ENCODE results near the gene U2AF1. TPM values are rescaled to one million over a fixed set of nuclear protein-coding genes. Genes with fewer than 3 reads are reported as not detected.
"Not testable (repeated sequence)": the region's sequence is repeated elsewhere in the genome, so short reads cannot be mapped to it uniquely, and the experiment has no call there.

U2AF1 gene
- total and polyA plus RNA-seq, 2 of the 8 experiments (the other 6 are each of a cell fraction or from before 2014, with no cell fraction given) = 60.0 to 74.6 TPM

DNA sequence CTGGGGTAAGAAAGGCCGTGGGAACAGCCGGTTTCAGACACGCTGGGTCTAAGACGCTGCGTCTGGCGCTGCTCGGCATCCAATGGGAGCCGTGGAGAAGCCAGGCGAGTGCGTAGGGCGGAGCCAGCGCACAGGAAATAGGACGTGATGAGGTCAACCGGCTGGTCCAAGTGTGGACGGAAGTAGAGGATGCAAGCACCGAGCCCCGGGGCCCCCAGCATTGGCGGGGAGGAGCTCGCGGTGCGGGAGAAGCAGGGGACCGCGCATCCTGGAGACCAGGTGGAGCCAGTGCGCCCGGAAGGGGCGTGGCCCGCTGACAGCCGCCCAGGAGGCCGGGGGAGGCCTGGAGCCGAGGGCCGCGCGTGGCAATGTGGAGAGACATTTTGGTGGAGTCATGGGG is 46.2 kb upstream of the U2AF1 start:
- H3K9me3 ChIP-seq (ENCODE audit: insufficient read depth in 2 of 2, low read depth in 1 of 2, low read length in 1 of 2); H3K4me2 ChIP-seq (ENCODE audit: insufficient read depth in 1 of 2, low read depth in 2 of 2, low read length in 2 of 2); H3K4ac ChIP-seq (replicated peaks; ENCODE audit: insufficient read length, low read depth, low read length); FAIRE-seq; H2AFZ ChIP-seq (ENCODE audit: low read length); DNase-seq (ENCODE audit: low read depth in 1 of 2, low spot score in 2 of 2); H2BK5ac ChIP-seq (ENCODE audit: low read depth, low read length); H3K56ac ChIP-seq (replicated peaks; ENCODE audit: insufficient read length, low read depth, low read length); H3K23ac ChIP-seq (ENCODE audit: insufficient read length); CTCF ChIA-PET (ENCODE audit: partially characterized antibody); H3K4me1 ChIP-seq (replicated peaks in 1 of 4; ENCODE audit: control insufficient read depth in 3 of 4, insufficient read depth in 4 of 4, low read length in 3 of 4); H2BK20ac ChIP-seq (ENCODE audit: low read length); H2AK5ac ChIP-seq (ENCODE audit: low read depth, low read length); H3K4me3 ChIP-seq (ENCODE audit: extremely low read depth in 1 of 4, insufficient read depth in 2 of 4, low read depth in 3 of 4, low read length in 4 of 4); H3K14ac ChIP-seq (ENCODE audit: insufficient read length); H4K91ac ChIP-seq (replicated peaks; ENCODE audit: insufficient read length, low read length); H2BK12ac ChIP-seq (ENCODE audit: low read depth, low read length); H4K8ac ChIP-seq (ENCODE audit: extremely low read depth, insufficient read depth, low read length); H3K9ac ChIP-seq (replicated peaks in 1 of 4; ENCODE audit: extremely low read depth in 1 of 4, low read depth in 3 of 4, low read length in 3 of 4); H3K27me3 ChIP-seq (replicated peaks in 1 of 4; ENCODE audit: control insufficient read depth in 3 of 4, extremely low read depth in 1 of 4, insufficient read depth in 3 of 4, low read length in 3 of 4); H4K5ac ChIP-seq (ENCODE audit: insufficient read length, low read depth, low read length); H3K36me3 ChIP-seq (ENCODE audit: control insufficient read depth in 2 of 4, insufficient read depth in 4 of 4, low read length in 3 of 4); POLR2A ChIA-PET (ENCODE audit: partially characterized antibody); H3K18ac ChIP-seq (ENCODE audit: extremely low read depth, low read length); H2BK120ac ChIP-seq (replicated peaks; ENCODE audit: low read depth, low read length); H4K20me1 ChIP-seq (replicated peaks in 1 of 2; ENCODE audit: control insufficient read depth in 1 of 2, insufficient read depth in 2 of 2, low read length in 2 of 2); H3K23me2 ChIP-seq (ENCODE audit: low read depth, low read length); H2BK15ac ChIP-seq (ENCODE audit: low read length); H3K79me1 ChIP-seq (ENCODE audit: low read depth, low read length); H3K79me2 ChIP-seq (ENCODE audit: control insufficient read depth in 1 of 2, insufficient read depth in 2 of 2, low read length in 2 of 2); H3K27ac ChIP-seq (ENCODE audit: low read depth, low read length): not testable (repeated sequence)
- no CpG with 5 or more reads among the region's 33 CpGs for WGBS, 2 experiments (ENCODE audit: extremely low coverage in 1 of 2, insufficient coverage in 1 of 2, insufficient read length in 1 of 2, insufficient replicate concordance in 2 of 2, low coverage in 1 of 2, low lambda C conversion rate in 2 of 2, missing lambda C conversion rate in 1 of 2)

GRCh38 chr21:43149344-43149743 is 42.0 kb upstream of the U2AF1 start:
- H2AK5ac ChIP-seq (ENCODE audit: low read depth, low read length); H3K23ac ChIP-seq (ENCODE audit: insufficient read length); H4K8ac ChIP-seq (ENCODE audit: extremely low read depth, insufficient read depth, low read length); FAIRE-seq; H2BK12ac ChIP-seq (ENCODE audit: low read depth, low read length); H3K4me3 ChIP-seq (ENCODE audit: extremely low read depth in 1 of 4, insufficient read depth in 2 of 4, low read depth in 3 of 4, low read length in 4 of 4); H2BK20ac ChIP-seq (ENCODE audit: low read length); H3K4ac ChIP-seq (replicated peaks; ENCODE audit: insufficient read length, low read depth, low read length); H3K14ac ChIP-seq (ENCODE audit: insufficient read length); H3K79me2 ChIP-seq (ENCODE audit: control insufficient read depth in 1 of 2, insufficient read depth in 2 of 2, low read length in 2 of 2); H2BK15ac ChIP-seq (ENCODE audit: low read length); H4K5ac ChIP-seq (ENCODE audit: insufficient read length, low read depth, low read length); H3K23me2 ChIP-seq (ENCODE audit: low read depth, low read length); H3K27me3 ChIP-seq (replicated peaks in 1 of 4; ENCODE audit: control insufficient read depth in 3 of 4, extremely low read depth in 1 of 4, insufficient read depth in 3 of 4, low read length in 3 of 4); H3K56ac ChIP-seq (replicated peaks; ENCODE audit: insufficient read length, low read depth, low read length); H3K4me1 ChIP-seq (replicated peaks in 1 of 4; ENCODE audit: control insufficient read depth in 3 of 4, insufficient read depth in 4 of 4, low read length in 3 of 4); H3K79me1 ChIP-seq (ENCODE audit: low read depth, low read length); H3K18ac ChIP-seq (ENCODE audit: extremely low read depth, low read length); H2BK120ac ChIP-seq (replicated peaks; ENCODE audit: low read depth, low read length); H3K27ac ChIP-seq (ENCODE audit: low read depth, low read length); CTCF ChIA-PET (ENCODE audit: partially characterized antibody); H3K9me3 ChIP-seq (ENCODE audit: insufficient read depth in 2 of 2, low read depth in 1 of 2, low read length in 1 of 2); H2AFZ ChIP-seq (ENCODE audit: low read length); H3K9ac ChIP-seq (replicated peaks in 1 of 4; ENCODE audit: extremely low read depth in 1 of 4, low read depth in 3 of 4, low read length in 3 of 4); H4K91ac ChIP-seq (replicated peaks; ENCODE audit: insufficient read length, low read length); DNase-seq (ENCODE audit: low read depth in 1 of 2, low spot score in 2 of 2); POLR2A ChIA-PET (ENCODE audit: partially characterized antibody); H4K20me1 ChIP-seq (replicated peaks in 1 of 2; ENCODE audit: control insufficient read depth in 1 of 2, insufficient read depth in 2 of 2, low read length in 2 of 2); H3K4me2 ChIP-seq (ENCODE audit: insufficient read depth in 1 of 2, low read depth in 2 of 2, low read length in 2 of 2); H2BK5ac ChIP-seq (ENCODE audit: low read depth, low read length); H3K36me3 ChIP-seq (ENCODE audit: control insufficient read depth in 2 of 4, insufficient read depth in 4 of 4, low read length in 3 of 4): not testable (repeated sequence)
- WGBS, 2 experiments (ENCODE audit: extremely low coverage in 1 of 2, insufficient coverage in 1 of 2, insufficient read length in 1 of 2, insufficient replicate concordance in 2 of 2, low coverage in 1 of 2, low lambda C conversion rate in 2 of 2, missing lambda C conversion rate in 1 of 2) = no CpG with 5 or more reads among the region's 11 CpGs
